Thoracic aorta (tissue), 2 donors: ENCODE measurements around the gene GATA3. TPM values are rescaled to one million over a fixed set of nuclear protein-coding genes. Genes with fewer than 3 reads are reported as not detected.

Experiments
- ATAC-seq: fragments of 150-250 bp; one replicate; pipeline ENCODE4 v1.8.0; 2017; ENCODE audit warnings: low read depth; ENCODE audit not compliant: insufficient number of reproducible peaks, low FRiP score
- DNase-seq: peaks from one replicate; pipeline ENCODE4 v3.0.0-alpha.2; 2020; ENCODE audit warnings: low spot score
- H3K27ac ChIP-seq, 2 donors: fragments of 200-600 bp; sonication (generic); 1 replicate in 1 of 2; 2 replicates in 1 of 2; pipeline ENCODE4 v1.5.1; 2016; ENCODE audit warnings: mild to moderate bottlenecking in 2 of 2, moderate library complexity in 2 of 2
- H3K27me3 ChIP-seq: fragments of 200-600 bp; sonication (generic); replicated peaks from 2 replicates; pipeline ENCODE4 v1.6.0; 2016; ENCODE audit warnings: mild to moderate bottlenecking; ENCODE audit not compliant: insufficient read depth
- H3K36me3 ChIP-seq: fragments of 200-600 bp; sonication (generic); one replicate; pipeline ENCODE4 v1.5.1; 2016
- H3K4me1 ChIP-seq, 2 donors: fragments of 200-600 bp; sonication (generic); 1 replicate in 1 of 2; 2 replicates in 1 of 2; pipeline versions ENCODE4 v1.5.1 to v1.6.0; 2016; ENCODE audit warnings: low read depth in 2 of 2, mild to moderate bottlenecking in 1 of 2; ENCODE audit not compliant: control insufficient read depth in 1 of 2
- H3K4me3 ChIP-seq: fragments of 200-600 bp; sonication (generic); 2 replicates; pipeline ENCODE4 v1.5.1; 2016; ENCODE audit warnings: mild to moderate bottlenecking
- H3K9me3 ChIP-seq: fragments of 200-600 bp; sonication (generic); 2 replicates; pipeline ENCODE4 v1.5.1; 2016
- total RNA-seq, 2 donors: library from RNA; depleted of rRNA; stranded (reverse); fragments of >200 nt; gene quantifications; one replicate each; pipeline versions ENCODE4 v1.1.0 to v1.2.3, GENCODE V29; 2016
- TF ChIP-seq, protein P1 (sequence below): fragments of 200-600 bp; sonication (generic); IDR thresholded peaks from one replicate; pipeline ENCODE4 v1.5.1; 2019; ENCODE audit warnings: antibody characterized with exemption

Gene GATA3
- total RNA-seq, 2 donors from 2014 or later: not detected

GRCh38 chr10:8074881-8075280, 20.4 kb downstream of the GATA3 start:
- Histone ChIP-seq H3K4me3 (no peak overlapping the region), H3K4me1 (no peaks in the 10 kb centered on the region), H3K27me3 (no peaks in the 10 kb centered on the region), H3K27ac (no peak overlapping the region), H3K36me3 (no peaks in the 10 kb centered on the region), H3K9me3 (no peaks in the 10 kb centered on the region)
- TF ChIP-seq, protein P1, sequence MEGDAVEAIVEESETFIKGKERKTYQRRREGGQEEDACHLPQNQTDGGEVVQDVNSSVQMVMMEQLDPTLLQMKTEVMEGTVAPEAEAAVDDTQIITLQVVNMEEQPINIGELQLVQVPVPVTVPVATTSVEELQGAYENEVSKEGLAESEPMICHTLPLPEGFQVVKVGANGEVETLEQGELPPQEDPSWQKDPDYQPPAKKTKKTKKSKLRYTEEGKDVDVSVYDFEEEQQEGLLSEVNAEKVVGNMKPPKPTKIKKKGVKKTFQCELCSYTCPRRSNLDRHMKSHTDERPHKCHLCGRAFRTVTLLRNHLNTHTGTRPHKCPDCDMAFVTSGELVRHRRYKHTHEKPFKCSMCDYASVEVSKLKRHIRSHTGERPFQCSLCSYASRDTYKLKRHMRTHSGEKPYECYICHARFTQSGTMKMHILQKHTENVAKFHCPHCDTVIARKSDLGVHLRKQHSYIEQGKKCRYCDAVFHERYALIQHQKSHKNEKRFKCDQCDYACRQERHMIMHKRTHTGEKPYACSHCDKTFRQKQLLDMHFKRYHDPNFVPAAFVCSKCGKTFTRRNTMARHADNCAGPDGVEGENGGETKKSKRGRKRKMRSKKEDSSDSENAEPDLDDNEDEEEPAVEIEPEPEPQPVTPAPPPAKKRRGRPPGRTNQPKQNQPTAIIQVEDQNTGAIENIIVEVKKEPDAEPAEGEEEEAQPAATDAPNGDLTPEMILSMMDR: no peak
- DNase-seq (no peak), ATAC-seq (no peak)

GRCh38 chr10:8075282-8076260, 21.1 kb downstream of the GATA3 start:
- Histone ChIP-seq H3K9me3 (no peaks in the 10 kb centered on the region), H3K4me3 (no peak overlapping the region), H3K27ac (no peak overlapping the region), H3K36me3 (no peaks in the 10 kb centered on the region), H3K4me1 (no peaks in the 10 kb centered on the region), H3K27me3 (no peaks in the 10 kb centered on the region)
- no peak for ATAC-seq
- TF ChIP-seq, protein P1: no peak
- DNase-seq: no peak

DNA sequence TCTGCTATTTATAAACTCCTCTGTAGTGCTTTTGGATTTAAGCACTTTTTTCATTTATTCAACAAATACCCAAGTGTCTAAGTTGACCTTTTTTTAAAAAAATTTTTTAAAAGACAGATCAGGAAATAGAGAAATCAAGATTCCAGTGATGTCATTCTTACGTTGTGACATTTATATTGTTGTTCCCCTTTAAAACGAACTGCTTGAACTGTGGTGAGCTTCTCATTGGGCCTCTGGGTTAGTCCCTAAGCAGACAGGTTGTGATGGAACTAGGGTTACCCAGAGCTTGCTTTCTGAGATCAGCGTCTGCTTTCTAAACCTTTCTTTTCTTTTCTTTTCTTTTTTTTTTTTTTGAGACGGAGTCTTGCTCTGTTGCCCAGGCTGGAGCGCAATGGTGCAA, 22.4 kb downstream of the GATA3 start:
- DNase-seq: no peak
- H3K4me3 ChIP-seq: no peak overlapping the region
- no peak overlapping the region for H3K27ac ChIP-seq
- H3K36me3 ChIP-seq: no peaks in the 10 kb centered on the region
- no peak for ATAC-seq
- no peaks in the 10 kb centered on the region for H3K27me3 ChIP-seq
- TF ChIP-seq, protein P1: no peak
- H3K9me3 ChIP-seq: no peaks in the 10 kb centered on the region
- H3K4me1 ChIP-seq: no peaks in the 10 kb centered on the region

DNA sequence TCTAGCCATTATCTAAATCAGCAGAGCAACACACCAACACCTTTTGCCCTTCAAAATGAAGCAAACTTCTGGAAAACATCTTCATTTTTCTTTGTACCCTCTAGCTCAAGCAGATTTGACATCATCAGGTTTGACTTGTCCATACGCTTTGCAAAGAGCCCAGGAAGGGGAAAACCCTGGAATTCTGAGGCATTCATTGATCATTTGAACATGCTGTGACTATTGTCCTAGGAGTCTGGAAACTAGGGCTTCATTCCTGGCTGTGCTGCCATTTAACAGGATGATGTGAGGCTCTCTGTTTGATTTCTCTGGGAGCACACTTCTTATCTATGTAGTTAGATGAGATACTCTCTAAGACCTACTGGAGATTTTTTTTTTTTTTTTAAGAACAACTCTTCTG, 23.5 kb downstream of the GATA3 start:
- H3K27me3 ChIP-seq: no peaks in the 10 kb centered on the region
- no peaks in the 10 kb centered on the region for H3K36me3 ChIP-seq
- no peak overlapping the region for H3K4me3 ChIP-seq
- TF ChIP-seq, protein P1: no peak
- H3K4me1 ChIP-seq: no peaks in the 10 kb centered on the region
- no peaks in the 10 kb centered on the region for H3K9me3 ChIP-seq
- DNase-seq (no peak), ATAC-seq (no peak)
- no peak overlapping the region for H3K27ac ChIP-seq

GRCh38 chr10:8079126-8079525, 24.6 kb downstream of the GATA3 start:
- no peaks in the 10 kb centered on the region for H3K4me1 ChIP-seq
- H3K4me3 ChIP-seq: no peak overlapping the region
- no peak for DNase-seq
- H3K36me3 ChIP-seq: no peaks in the 10 kb centered on the region
- H3K9me3 ChIP-seq: no peaks in the 10 kb centered on the region
- H3K27me3 ChIP-seq: no peaks in the 10 kb centered on the region
- TF ChIP-seq, protein P1: no peak
- no peak for ATAC-seq
- no peak overlapping the region for H3K27ac ChIP-seq
